H9 (cell line): ENCODE measurements around the gene COL4A6. TPM values are rescaled to one million over a fixed set of nuclear protein-coding genes. Genes with fewer than 3 reads are reported as not detected.

Experiments used
- DNase-seq: peaks from one replicate; pipeline ENCODE4 v3.0.0-alpha.2; 2017
- H2AFZ ChIP-seq: one replicate; pipeline ENCODE4 v1.6.1; 2013; ENCODE audit warnings: mild to moderate bottlenecking, low read length, control low read depth, moderate library complexity
- H2AK5ac ChIP-seq: 2 replicates; pipeline ENCODE4 v1.6.1; 2013; ENCODE audit warnings: low read length, control low read depth, mixed read lengths; ENCODE audit not compliant: insufficient read length
- H2BK120ac ChIP-seq: one replicate; pipeline ENCODE4 v1.6.1; 2013; ENCODE audit warnings: low read depth, mild to moderate bottlenecking, low read length, control low read depth, inconsistent platforms; ENCODE audit not compliant: poor library complexity, severe bottlenecking
- H2BK12ac ChIP-seq: 2 replicates; pipeline ENCODE4 v1.6.1; 2013; ENCODE audit warnings: low read length, control low read depth, mixed read lengths, low read depth; ENCODE audit not compliant: insufficient read length
- H2BK15ac ChIP-seq: 2 replicates; pipeline ENCODE4 v1.6.1; 2013; ENCODE audit warnings: low read depth, low read length, control low read depth
- H2BK20ac ChIP-seq: one replicate; pipeline ENCODE4 v1.6.1; 2013; ENCODE audit warnings: low read depth, mild to moderate bottlenecking, low read length, control low read depth, inconsistent platforms; ENCODE audit not compliant: poor library complexity, severe bottlenecking
- H2BK5ac ChIP-seq: 2 replicates; pipeline ENCODE4 v1.6.1; 2013; ENCODE audit warnings: low read length, control low read depth, mixed read lengths; ENCODE audit not compliant: insufficient read length
- H3K14ac ChIP-seq: 2 replicates; pipeline ENCODE4 v1.6.1; 2013; ENCODE audit warnings: low read length, control low read depth; ENCODE audit not compliant: insufficient read depth
- H3K18ac ChIP-seq: 2 replicates; pipeline ENCODE4 v1.6.1; 2013; ENCODE audit warnings: low read depth, mild to moderate bottlenecking, mixed read lengths, low read length, control low read depth; ENCODE audit not compliant: insufficient read length
- H3K23ac ChIP-seq: 2 replicates; pipeline ENCODE4 v1.6.1; 2013; ENCODE audit warnings: low read length, control low read depth, mixed read lengths, low read depth; ENCODE audit not compliant: insufficient read length
- H3K23me2 ChIP-seq: 2 replicates; pipeline ENCODE4 v1.6.1; 2013; ENCODE audit warnings: low read depth, mild to moderate bottlenecking, mixed read lengths, low read length, control low read depth; ENCODE audit not compliant: insufficient read length, poor library complexity, severe bottlenecking
- H3K27ac ChIP-seq: 2 replicates; pipeline ENCODE4 v1.5.1; 2013; ENCODE audit warnings: low read length, control low read depth, mixed read lengths, low read depth; ENCODE audit not compliant: insufficient read length
- H3K27me3 ChIP-seq: 2 replicates; pipeline ENCODE4 v1.6.1; 2013; ENCODE audit warnings: low read length, control low read depth, inconsistent platforms; ENCODE audit not compliant: insufficient read depth
- H3K4ac ChIP-seq: 2 replicates; pipeline ENCODE4 v1.6.1; 2013; ENCODE audit warnings: low read depth, mild to moderate bottlenecking, control low read depth, inconsistent platforms, low read length, moderate library complexity
- H3K4me1 ChIP-seq: 2 replicates; pipeline ENCODE4 v1.6.1; 2013; ENCODE audit warnings: low read length, control low read depth, inconsistent platforms; ENCODE audit not compliant: insufficient read depth
- H3K4me2 ChIP-seq: 2 replicates; pipeline ENCODE4 v1.6.1; 2013; ENCODE audit warnings: low read length, control low read depth, mixed read lengths; ENCODE audit not compliant: insufficient read length, insufficient read depth
- H3K56ac ChIP-seq: 2 replicates; pipeline ENCODE4 v1.6.1; 2013; ENCODE audit warnings: low read depth, mild to moderate bottlenecking, mixed read lengths, low read length, control low read depth; ENCODE audit not compliant: insufficient read length
- H3K79me1 ChIP-seq: 2 replicates; pipeline ENCODE4 v1.6.1; 2013; ENCODE audit warnings: low read depth, mild to moderate bottlenecking, moderate library complexity, low read length, control low read depth, inconsistent platforms; ENCODE audit not compliant: insufficient read depth, poor library complexity, severe bottlenecking
- H3K79me2 ChIP-seq: 2 replicates; pipeline ENCODE4 v1.6.1; 2013; ENCODE audit warnings: low read length, control low read depth, inconsistent platforms; ENCODE audit not compliant: insufficient read depth
- H3K9ac ChIP-seq: 2 replicates; pipeline ENCODE4 v1.6.1; 2013; ENCODE audit warnings: low read length, control low read depth, mixed read lengths; ENCODE audit not compliant: insufficient read length; ENCODE audit errors: extremely low read depth
- H3K9me3 ChIP-seq: one replicate; pipeline ENCODE4 v1.6.1; 2013; ENCODE audit warnings: low read depth, low read length, inconsistent platforms; ENCODE audit not compliant: control insufficient read depth
- H3T11ph ChIP-seq: one replicate; pipeline ENCODE4 v1.6.1; 2013; ENCODE audit warnings: mild to moderate bottlenecking, low read length, control low read depth, inconsistent platforms
- H4K20me1 ChIP-seq: one replicate; pipeline ENCODE4 v1.6.1; 2013; ENCODE audit not compliant: control insufficient read depth, insufficient read length, insufficient read depth
- H4K5ac ChIP-seq: 2 replicates; pipeline ENCODE4 v1.6.1; 2013; ENCODE audit warnings: low read depth, mild to moderate bottlenecking, mixed read lengths, low read length, control low read depth; ENCODE audit not compliant: insufficient read length
- H4K8ac ChIP-seq: replicated peaks from 2 replicates; pipeline ENCODE4 v1.6.1; 2013; ENCODE audit warnings: low read length, control low read depth, mixed read lengths, low read depth; ENCODE audit not compliant: insufficient read length
- H4K91ac ChIP-seq: 2 replicates; pipeline ENCODE4 v1.6.1; 2013; ENCODE audit warnings: low read depth, mild to moderate bottlenecking, moderate library complexity, mixed read lengths, low read length, control low read depth; ENCODE audit not compliant: insufficient read length
- H3K27ac Mint-ChIP-seq, 3 experiments: 2 replicates in 2 of 3; 3 replicates in 1 of 3; pipeline ENCODE4 v1.8.0; 2020 to 2021; ENCODE audit warnings: mixed read lengths in 3 of 3, mild to moderate bottlenecking in 1 of 3, moderate library complexity in 1 of 3
- H3K27me3 Mint-ChIP-seq: 2 replicates; pipeline ENCODE4 v1.8.0; 2021; ENCODE audit warnings: low read depth, mild to moderate bottlenecking, moderate library complexity, mixed read lengths
- H3K36me3 Mint-ChIP-seq, 3 experiments: 2 replicates in 2 of 3; 3 replicates in 1 of 3; pipeline ENCODE4 v1.8.0; 2020 to 2021; ENCODE audit warnings: low read depth in 3 of 3, mixed read lengths in 3 of 3; ENCODE audit not compliant: insufficient read depth in 1 of 3
- H3K4me1 Mint-ChIP-seq, 2 experiments: 2 replicates each; pipeline ENCODE4 v1.8.0; 2020; ENCODE audit warnings: mixed read lengths in 2 of 2
- H3K4me3 Mint-ChIP-seq, 2 experiments: 2 replicates in 1 of 2; 3 replicates in 1 of 2; pipeline ENCODE4 v1.8.0; 2020 to 2021; ENCODE audit warnings: mild to moderate bottlenecking in 2 of 2, mixed read lengths in 2 of 2, moderate library complexity in 1 of 2
- H3K9me3 Mint-ChIP-seq, 2 experiments: 2 replicates in 1 of 2; 3 replicates in 1 of 2; pipeline ENCODE4 v1.8.0; 2020; ENCODE audit warnings: mild to moderate bottlenecking in 2 of 2, mixed read lengths in 2 of 2, moderate library complexity in 1 of 2
- CTCF ChIP-seq: fragments of 200-600 bp; sonication (generic); conservative IDR thresholded peaks from 3 replicates; pipeline ENCODE4 v1.8.0; 2021; ENCODE audit warnings: antibody characterized with exemption, mild to moderate bottlenecking
- WGBS: extraction: QIAGEN DNeasy Blood & Tissue Kit; methylation state at CpG from one replicate; pipeline ENCODE4 v1.1.7; 2013; ENCODE audit warnings: missing lambda C conversion rate, low lambda C conversion rate, mixed read lengths; ENCODE audit not compliant: insufficient read length; ENCODE audit errors: extremely low coverage; 5-methylcytosine and 5-hydroxymethylcytosine counted together
- total RNA-seq: library from RNA; stranded (reverse); gene quantifications from 2 replicates; pipeline ENCODE4 v1.2.1, GENCODE V29; 2021

COL4A6 gene
- total RNA-seq, 1 experiment from 2014 or later: 16.7 TPM

- Histone ChIP-seq H3K4me1 (no peaks in the 10 kb centered on the region; the same call in 1 of the 2 replicates), H2BK20ac (no peak overlapping the region), H3K4ac (no peak overlapping the region), H3K9me3 (no peaks in the 10 kb centered on the region), H2AK5ac (no peak overlapping the region), H4K91ac (no peak overlapping the region), H3K79me1 (peaks cover 4% of the 10 kb centered on the region), H4K20me1 (no peaks in the 10 kb centered on the region), H3K4me2 (no peak overlapping the region), H2BK12ac (no peak overlapping the region), H3K23me2 (no peaks in the 10 kb centered on the region), H3K9ac (no peak overlapping the region), H3K79me2 (peaks cover 1% of the 10 kb centered on the region; the same call in 1 of the 2 replicates), H4K8ac (no peak overlapping the region), H3K18ac (no peak overlapping the region), H3K23ac (no peak overlapping the region), H3K27ac (no peak overlapping the region), H3K27me3 (no peaks in the 10 kb centered on the region), H3T11ph (no peak overlapping the region), H2AFZ (no peak overlapping the region), H4K5ac (no peak overlapping the region), H3K14ac (no peak overlapping the region), H2BK5ac (no peak overlapping the region), H2BK120ac (no peak overlapping the region), H3K56ac (no peak overlapping the region), H2BK15ac (no peak overlapping the region)
- H3K4me1 Mint-ChIP-seq: peaks cover 21 to 23% of the 10 kb centered on the region in 2 experiments
- TF ChIP-seq CTCF: no peak
- no peak overlapping the region for H3K4me3 Mint-ChIP-seq
- peaks cover 18 to 46% (median 22%) of the 10 kb centered on the region in 3 experiments for H3K36me3 Mint-ChIP-seq
- H3K27ac Mint-ChIP-seq: peak overlapping the region in 1 of 3 experiments; percentile 47; a peak in 2 of 7 replicates
- H3K27me3 Mint-ChIP-seq: no peaks in the 10 kb centered on the region
- WGBS: no CpG with 5 or more reads among the region's 2 CpGs
- DNase-seq: no peak
- peaks cover 13 to 16% of the 10 kb centered on the region in 2 experiments for H3K9me3 Mint-ChIP-seq
These were observed 9.1 kb upstream of the COL4A6 start for GRCh38 chrX:108447303-108447702.
